Ovary (tissue), 3 donors: Measurements from ENCODE around the gene ZNF576.

ENCODE experiments used
- EP300 ChIP-seq: sonication (generic); formaldehyde crosslinking; IDR thresholded peaks from one replicate; pipeline ENCODE4 v1.6.1; 2017; ENCODE audit warnings: antibody characterized with exemption
- POLR2A ChIP-seq: fragments of 450-650 bp; IDR thresholded peaks from one replicate; pipeline ENCODE4 v1.6.1; 2017; ENCODE audit warnings: antibody characterized with exemption, mild to moderate bottlenecking, moderate library complexity
- TF ChIP-seq, protein P1 (sequence below), 3 donors: fragments of 450-650 bp in 2 of 3; fragments of 200-600 bp in 1 of 3; IDR thresholded peaks; one replicate each; pipeline versions ENCODE4 v1.5.1 to v1.8.0; 2016 to 2022; ENCODE audit warnings: antibody characterized with exemption in 3 of 3, mild to moderate bottlenecking in 1 of 3
- donor health status: DM: no; HTN: no; CAD: no.

DNA sequence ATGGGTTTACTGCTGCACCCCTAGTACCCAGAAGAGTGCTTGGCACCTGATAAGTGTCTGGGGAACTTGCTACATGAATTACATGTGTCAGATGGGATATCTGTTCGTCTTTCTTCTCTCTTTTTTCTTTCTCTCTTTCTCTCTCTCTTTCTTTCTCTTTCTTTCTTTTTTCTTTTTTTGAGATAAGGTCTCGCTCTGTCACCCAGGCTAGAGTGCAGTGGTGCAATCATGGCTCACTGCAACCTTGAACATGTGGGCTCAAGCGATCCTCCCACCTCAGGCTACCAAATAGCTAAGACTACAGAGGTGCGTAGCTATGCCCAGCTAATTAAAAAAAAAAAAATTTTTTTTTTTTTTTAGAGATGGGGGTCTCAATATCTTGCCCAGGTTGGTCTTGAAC is 37.1 kb downstream of the ZNF576 start:
- TF ChIP-seq, protein P1, sequence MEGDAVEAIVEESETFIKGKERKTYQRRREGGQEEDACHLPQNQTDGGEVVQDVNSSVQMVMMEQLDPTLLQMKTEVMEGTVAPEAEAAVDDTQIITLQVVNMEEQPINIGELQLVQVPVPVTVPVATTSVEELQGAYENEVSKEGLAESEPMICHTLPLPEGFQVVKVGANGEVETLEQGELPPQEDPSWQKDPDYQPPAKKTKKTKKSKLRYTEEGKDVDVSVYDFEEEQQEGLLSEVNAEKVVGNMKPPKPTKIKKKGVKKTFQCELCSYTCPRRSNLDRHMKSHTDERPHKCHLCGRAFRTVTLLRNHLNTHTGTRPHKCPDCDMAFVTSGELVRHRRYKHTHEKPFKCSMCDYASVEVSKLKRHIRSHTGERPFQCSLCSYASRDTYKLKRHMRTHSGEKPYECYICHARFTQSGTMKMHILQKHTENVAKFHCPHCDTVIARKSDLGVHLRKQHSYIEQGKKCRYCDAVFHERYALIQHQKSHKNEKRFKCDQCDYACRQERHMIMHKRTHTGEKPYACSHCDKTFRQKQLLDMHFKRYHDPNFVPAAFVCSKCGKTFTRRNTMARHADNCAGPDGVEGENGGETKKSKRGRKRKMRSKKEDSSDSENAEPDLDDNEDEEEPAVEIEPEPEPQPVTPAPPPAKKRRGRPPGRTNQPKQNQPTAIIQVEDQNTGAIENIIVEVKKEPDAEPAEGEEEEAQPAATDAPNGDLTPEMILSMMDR (IDR thresholded peaks at IDR 0.05), result no peak
- TF ChIP-seq EP300 (no peak), POLR2A (no peak)
